MM.1S (cell line): ENCODE results near the gene LDLR.

Experiments used
- DNase-seq: peaks from one replicate; pipeline ENCODE4 v3.0.0-alpha.2; 2015
- H2AFZ ChIP-seq: fragments of 300-600 bp; sonication (generic); 2 replicates; pipeline ENCODE4 v1.6.0; 2016; ENCODE audit warnings: antibody characterized with exemption, low read length
- H3F3A ChIP-seq: fragments of 300-600 bp; sonication (generic); 2 replicates; pipeline ENCODE4 v1.6.1; 2016; ENCODE audit warnings: mild to moderate bottlenecking, antibody characterized with exemption, low read length, moderate library complexity, mixed read lengths; ENCODE audit not compliant: insufficient read depth
- H3K27ac ChIP-seq: fragments of 300-600 bp; sonication (generic); 2 replicates; pipeline ENCODE4 v1.5.1; 2016; ENCODE audit warnings: mild to moderate bottlenecking, low read length
- H3K27me3 ChIP-seq: fragments of 300-600 bp; sonication (generic); replicated peaks from 2 replicates; pipeline ENCODE4 v1.6.0; 2016; ENCODE audit warnings: low read length; ENCODE audit not compliant: insufficient read depth
- H3K36me3 ChIP-seq: fragments of 300-600 bp; sonication (generic); replicated peaks from 2 replicates; pipeline ENCODE4 v1.6.1; 2016; ENCODE audit warnings: mild to moderate bottlenecking, low read length, mixed read lengths; ENCODE audit not compliant: insufficient read depth
- H3K4me1 ChIP-seq: fragments of 300-600 bp; sonication (generic); 2 replicates; pipeline ENCODE4 v1.6.1; 2016; ENCODE audit warnings: low read length, mixed read lengths
- H3K4me2 ChIP-seq: fragments of 300-600 bp; sonication (generic); 2 replicates; pipeline ENCODE4 v1.6.0; 2016; ENCODE audit warnings: low read depth, low read length
- H3K4me3 ChIP-seq: fragments of 300-600 bp; sonication (generic); 2 replicates; pipeline ENCODE4 v1.5.1; 2016; ENCODE audit warnings: low read length, mixed read lengths
- H3K79me2 ChIP-seq: fragments of 300-600 bp; sonication (generic); 2 replicates; pipeline ENCODE4 v1.6.1; 2016; ENCODE audit warnings: mixed run types, low read length, mixed read lengths
- H3K9ac ChIP-seq: fragments of 300-600 bp; sonication (generic); 2 replicates; pipeline ENCODE4 v1.6.1; 2016; ENCODE audit warnings: low read length, mixed read lengths
- H3K9me2 ChIP-seq: fragments of 300-600 bp; sonication (generic); replicated peaks from 2 replicates; pipeline ENCODE4 v1.6.1; 2016; ENCODE audit warnings: mild to moderate bottlenecking, low read length, mixed read lengths; ENCODE audit not compliant: insufficient read depth
- H3K9me3 ChIP-seq: fragments of 300-600 bp; sonication (generic); replicated peaks from 2 replicates; pipeline ENCODE4 v1.6.1; 2016; ENCODE audit warnings: mild to moderate bottlenecking, low read length, mixed read lengths; ENCODE audit not compliant: insufficient read depth
- H4K20me1 ChIP-seq: fragments of 300-600 bp; sonication (generic); 2 replicates; pipeline ENCODE4 v1.6.1; 2016; ENCODE audit warnings: mild to moderate bottlenecking, low read length, moderate library complexity, mixed read lengths; ENCODE audit not compliant: insufficient read depth
- EZH2 ChIP-seq: fragments of 300-600 bp; sonication (generic); optimal IDR thresholded peaks from 2 replicates; pipeline ENCODE3; 2017; ENCODE audit warnings: low read depth, mild to moderate bottlenecking, antibody characterized with exemption, low read length, mixed read lengths
- EZH2phosphoT487 ChIP-seq: fragments of 300-600 bp; sonication (generic); IDR thresholded peaks from 2 replicates; pipeline ENCODE4 v1.6.1; 2018; ENCODE audit warnings: antibody characterized with exemption, low read length
- TF ChIP-seq, protein P1 (sequence below): fragments of 300-600 bp; sonication (generic); IDR thresholded peaks from 2 replicates; pipeline ENCODE4 v1.5.1; 2016; ENCODE audit warnings: antibody characterized with exemption, low read length, mixed read lengths

LDLR gene

DNA sequence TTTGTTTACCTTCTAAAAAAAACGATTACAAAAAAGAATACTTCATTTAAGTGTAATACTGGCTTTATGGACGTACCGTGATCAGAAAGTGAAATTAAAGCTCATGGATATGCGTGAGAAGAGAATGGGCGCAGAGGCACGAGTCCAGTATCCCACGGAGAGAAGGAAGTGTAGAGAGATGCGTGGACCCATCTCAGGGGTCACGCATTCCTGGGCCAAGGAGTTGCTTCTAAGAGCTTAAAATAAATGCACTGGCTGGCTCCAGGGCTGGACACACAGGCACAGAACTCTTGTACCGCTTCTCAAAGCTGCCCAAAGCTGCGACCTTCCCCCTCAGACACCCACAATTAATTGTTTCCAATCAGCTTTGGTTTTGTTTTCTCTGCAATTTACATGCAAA, 75.0 kb downstream of the LDLR start:
- Histone ChIP-seq H2AFZ (no peak overlapping the region), H3K4me3 (no peak overlapping the region), H3K79me2 (no peaks in the 10 kb centered on the region), H3F3A (no peaks in the 10 kb centered on the region), H3K4me1 (no peaks in the 10 kb centered on the region), H4K20me1 (no peaks in the 10 kb centered on the region), H3K4me2 (no peak overlapping the region), H3K9me3 (no peaks in the 10 kb centered on the region), H3K27ac (no peak overlapping the region), H3K9me2 (no peaks in the 10 kb centered on the region), H3K27me3 (no peaks in the 10 kb centered on the region), H3K36me3 (no peaks in the 10 kb centered on the region), H3K9ac (no peak overlapping the region)
- TF ChIP-seq, protein P1, sequence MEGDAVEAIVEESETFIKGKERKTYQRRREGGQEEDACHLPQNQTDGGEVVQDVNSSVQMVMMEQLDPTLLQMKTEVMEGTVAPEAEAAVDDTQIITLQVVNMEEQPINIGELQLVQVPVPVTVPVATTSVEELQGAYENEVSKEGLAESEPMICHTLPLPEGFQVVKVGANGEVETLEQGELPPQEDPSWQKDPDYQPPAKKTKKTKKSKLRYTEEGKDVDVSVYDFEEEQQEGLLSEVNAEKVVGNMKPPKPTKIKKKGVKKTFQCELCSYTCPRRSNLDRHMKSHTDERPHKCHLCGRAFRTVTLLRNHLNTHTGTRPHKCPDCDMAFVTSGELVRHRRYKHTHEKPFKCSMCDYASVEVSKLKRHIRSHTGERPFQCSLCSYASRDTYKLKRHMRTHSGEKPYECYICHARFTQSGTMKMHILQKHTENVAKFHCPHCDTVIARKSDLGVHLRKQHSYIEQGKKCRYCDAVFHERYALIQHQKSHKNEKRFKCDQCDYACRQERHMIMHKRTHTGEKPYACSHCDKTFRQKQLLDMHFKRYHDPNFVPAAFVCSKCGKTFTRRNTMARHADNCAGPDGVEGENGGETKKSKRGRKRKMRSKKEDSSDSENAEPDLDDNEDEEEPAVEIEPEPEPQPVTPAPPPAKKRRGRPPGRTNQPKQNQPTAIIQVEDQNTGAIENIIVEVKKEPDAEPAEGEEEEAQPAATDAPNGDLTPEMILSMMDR: no peak
- DNase-seq: no peak

DNA sequence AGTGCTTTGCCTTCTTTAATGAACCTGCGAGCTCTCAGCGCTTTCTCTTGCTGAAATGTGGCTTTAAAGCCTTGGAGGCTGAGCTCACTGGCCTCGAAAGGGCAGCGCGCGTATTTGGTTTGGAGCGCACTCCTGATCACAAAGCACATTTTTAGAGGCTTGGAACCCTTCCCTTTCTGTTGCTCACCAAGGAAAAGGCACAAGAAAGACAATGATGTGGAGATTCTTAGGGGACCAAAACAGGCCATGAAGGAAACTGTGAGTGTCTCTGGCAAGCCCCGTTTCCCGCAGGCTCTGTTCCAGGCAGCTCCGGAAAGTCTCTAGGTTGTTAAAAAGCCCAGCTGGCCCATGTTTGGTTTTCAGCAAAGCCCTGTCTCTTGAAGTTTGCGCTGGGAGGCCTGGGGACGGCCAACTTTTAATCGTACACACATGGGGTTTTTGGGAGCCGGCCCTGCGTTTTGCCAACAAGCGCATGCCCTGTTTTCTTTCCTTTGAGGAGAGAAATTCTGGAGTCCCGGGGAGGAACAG, 75.7 kb downstream of the LDLR start:
- no peaks in the 10 kb centered on the region for H4K20me1 ChIP-seq
- no peaks in the 10 kb centered on the region for H3K27me3 ChIP-seq
- no peaks in the 10 kb centered on the region for H3F3A ChIP-seq
- no peak for DNase-seq
- no peaks in the 10 kb centered on the region for H3K4me1 ChIP-seq
- no peaks in the 10 kb centered on the region for H3K9me3 ChIP-seq
- no peaks in the 10 kb centered on the region for H3K36me3 ChIP-seq
- TF ChIP-seq EZH2 (no peak), EZH2phosphoT487 (no peak)
- TF ChIP-seq, protein P1: no peak
- H3K4me3 ChIP-seq: no peak overlapping the region
- no peak overlapping the region for H3K27ac ChIP-seq
- no peak overlapping the region for H2AFZ ChIP-seq
- H3K9ac ChIP-seq: no peak overlapping the region
- no peaks in the 10 kb centered on the region for H3K9me2 ChIP-seq
- no peak overlapping the region for H3K4me2 ChIP-seq
- H3K79me2 ChIP-seq: no peaks in the 10 kb centered on the region

DNA sequence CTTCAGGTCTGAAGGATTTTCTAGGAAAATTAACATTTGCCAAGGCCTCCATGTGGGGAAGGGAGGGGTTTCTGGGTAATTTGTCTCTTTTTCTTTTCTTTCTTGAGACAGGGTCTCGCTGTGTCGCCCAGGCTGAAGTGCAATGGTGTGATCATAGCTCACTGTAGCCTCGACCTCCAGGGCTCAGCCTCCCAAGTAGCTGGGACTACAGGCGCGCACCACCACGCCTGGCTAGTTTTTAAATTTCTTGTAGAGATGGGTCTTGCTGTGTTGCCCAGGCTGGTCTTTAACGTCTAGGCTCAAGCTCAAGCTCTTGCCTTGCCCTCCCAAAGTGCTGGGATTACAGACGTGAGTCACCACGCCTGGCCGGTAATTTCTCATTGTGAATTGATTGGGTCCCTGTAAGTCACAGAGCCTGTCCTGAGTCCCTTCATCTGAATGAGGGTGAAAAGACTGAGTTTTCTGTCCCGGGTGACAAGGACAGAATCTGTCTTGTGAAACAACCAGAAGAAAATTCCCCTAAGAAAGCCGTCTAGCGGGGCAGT, 76.3 kb downstream of the LDLR start:
- no peak overlapping the region for H3K4me3 ChIP-seq
- no peak overlapping the region for H3K9ac ChIP-seq
- H3K27ac ChIP-seq: no peak overlapping the region
- no peaks in the 10 kb centered on the region for H4K20me1 ChIP-seq
- no peaks in the 10 kb centered on the region for H3K9me2 ChIP-seq
- no peak for DNase-seq
- H3K36me3 ChIP-seq: no peaks in the 10 kb centered on the region
- no peaks in the 10 kb centered on the region for H3K27me3 ChIP-seq
- no peaks in the 10 kb centered on the region for H3K9me3 ChIP-seq
- no peak overlapping the region for H2AFZ ChIP-seq
- H3F3A ChIP-seq: no peaks in the 10 kb centered on the region
- H3K4me1 ChIP-seq: no peaks in the 10 kb centered on the region
- no peaks in the 10 kb centered on the region for H3K79me2 ChIP-seq
- H3K4me2 ChIP-seq: no peak overlapping the region
- no peak for TF ChIP-seq EZH2phosphoT487
- TF ChIP-seq, protein P1: no peak
- no peak for TF ChIP-seq EZH2
